ENCODE measurements around the gene MAPK10.
"Not testable (repeated sequence)": the region's sequence is repeated elsewhere in the genome, so short reads cannot be mapped to it uniquely, and the experiment has no call there.

Gene MAPK10

GRCh38 chr4:85968945-85969819, 390.7 kb downstream of the MAPK10 start:
- no peak for DNase-seq (ENCODE audit: low read depth, low spot score)

GRCh38 chr4:85967872-85968271, 392.0 kb downstream of the MAPK10 start:
- DNase-seq (ENCODE audit: low read depth, low spot score), result no peak

GRCh38 chr4:85966373-85966772, 393.5 kb downstream of the MAPK10 start:
- DNase-seq (ENCODE audit: low read depth, low spot score), result no peak

- DNase-seq (ENCODE audit: low read depth, low spot score), result no peak
Observed at GRCh38 chr4:85965529-85965928, 394.3 kb downstream of the MAPK10 start.

- DNase-seq (ENCODE audit: low read depth, low spot score), result not testable (repeated sequence)
Observed at GRCh38 chr4:85965017-85965416, 394.8 kb downstream of the MAPK10 start.

GRCh38 chr4:85964298-85964697, 395.6 kb downstream of the MAPK10 start:
- DNase-seq (ENCODE audit: low read depth, low spot score), result no peak

- no peak for DNase-seq (ENCODE audit: low read depth, low spot score)
Observed at GRCh38 chr4:85963231-85963630, 396.6 kb downstream of the MAPK10 start.

- no peak for DNase-seq (ENCODE audit: low read depth, low spot score)
Observed at GRCh38 chr4:85961887-85962286, 398.0 kb downstream of the MAPK10 start.

- DNase-seq (ENCODE audit: low read depth, low spot score), result no peak
Observed at GRCh38 chr4:85956293-85956945, 403.4 kb downstream of the MAPK10 start.

GRCh38 chr4:85955620-85956292, 404.1 kb downstream of the MAPK10 start:
- no peak for DNase-seq (ENCODE audit: low read depth, low spot score)

GRCh38 chr4:85953651-85954018, 406.2 kb downstream of the MAPK10 start:
- DNase-seq (ENCODE audit: low read depth, low spot score), result no peak

- no peak for DNase-seq (ENCODE audit: low read depth, low spot score)
Observed at GRCh38 chr4:85952972-85953650, 406.7 kb downstream of the MAPK10 start.

GRCh38 chr4:85952528-85952927, 407.3 kb downstream of the MAPK10 start:
- no peak for DNase-seq (ENCODE audit: low read depth, low spot score)

- DNase-seq (ENCODE audit: low read depth, low spot score), result no peak
Observed at GRCh38 chr4:85951099-85951498, 408.8 kb downstream of the MAPK10 start.

GRCh38 chr4:85946821-85947220, 413.0 kb downstream of the MAPK10 start:
- no peak for DNase-seq (ENCODE audit: low read depth, low spot score)

- no peak for DNase-seq (ENCODE audit: low read depth, low spot score)
Observed at GRCh38 chr4:85942107-85942506, 417.7 kb downstream of the MAPK10 start.

GRCh38 chr4:85940151-85940550, 419.7 kb downstream of the MAPK10 start:
- DNase-seq (ENCODE audit: low read depth, low spot score), result no peak
